ENCODE measurements around the gene HTD2.

DNA sequence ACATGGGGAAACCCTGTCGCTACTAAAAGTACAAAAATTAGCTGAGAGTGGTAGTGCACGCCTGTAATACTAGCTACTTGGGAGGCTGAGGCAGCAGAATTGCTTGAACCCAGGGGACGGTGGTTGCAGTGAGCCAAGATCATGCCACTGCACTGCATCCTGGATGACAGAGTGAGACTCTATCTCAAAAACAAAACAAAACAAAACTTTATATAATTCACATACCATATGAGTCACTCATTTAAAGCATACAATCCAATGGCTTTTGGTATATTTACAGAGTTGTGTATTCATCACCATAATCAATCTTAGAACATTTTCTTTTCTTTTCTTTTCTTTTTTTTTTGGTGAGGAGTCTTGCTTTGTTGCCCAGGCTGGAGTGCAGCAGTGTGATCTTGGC is 35.1 kb downstream of the HTD2 start:
- TF ChIP-seq, protein P1, sequence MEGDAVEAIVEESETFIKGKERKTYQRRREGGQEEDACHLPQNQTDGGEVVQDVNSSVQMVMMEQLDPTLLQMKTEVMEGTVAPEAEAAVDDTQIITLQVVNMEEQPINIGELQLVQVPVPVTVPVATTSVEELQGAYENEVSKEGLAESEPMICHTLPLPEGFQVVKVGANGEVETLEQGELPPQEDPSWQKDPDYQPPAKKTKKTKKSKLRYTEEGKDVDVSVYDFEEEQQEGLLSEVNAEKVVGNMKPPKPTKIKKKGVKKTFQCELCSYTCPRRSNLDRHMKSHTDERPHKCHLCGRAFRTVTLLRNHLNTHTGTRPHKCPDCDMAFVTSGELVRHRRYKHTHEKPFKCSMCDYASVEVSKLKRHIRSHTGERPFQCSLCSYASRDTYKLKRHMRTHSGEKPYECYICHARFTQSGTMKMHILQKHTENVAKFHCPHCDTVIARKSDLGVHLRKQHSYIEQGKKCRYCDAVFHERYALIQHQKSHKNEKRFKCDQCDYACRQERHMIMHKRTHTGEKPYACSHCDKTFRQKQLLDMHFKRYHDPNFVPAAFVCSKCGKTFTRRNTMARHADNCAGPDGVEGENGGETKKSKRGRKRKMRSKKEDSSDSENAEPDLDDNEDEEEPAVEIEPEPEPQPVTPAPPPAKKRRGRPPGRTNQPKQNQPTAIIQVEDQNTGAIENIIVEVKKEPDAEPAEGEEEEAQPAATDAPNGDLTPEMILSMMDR (IDR thresholded peaks at IDR 0.05) = no peak
- no peak for TF ChIP-seq POLR2A (IDR thresholded peaks at IDR 0.05)
